HG03060 (cell line): Measurements from ENCODE around the gene CHST11.

Experiments used
- ATAC-seq: cut with Tn5 transposase; IDR thresholded peaks from one replicate; pipeline ENCODE4 v1.9.1; 2021; ENCODE audit warnings: low read depth, moderate number of reproducible peaks; ENCODE audit not compliant: unreplicated experiment

CHST11 gene

DNA sequence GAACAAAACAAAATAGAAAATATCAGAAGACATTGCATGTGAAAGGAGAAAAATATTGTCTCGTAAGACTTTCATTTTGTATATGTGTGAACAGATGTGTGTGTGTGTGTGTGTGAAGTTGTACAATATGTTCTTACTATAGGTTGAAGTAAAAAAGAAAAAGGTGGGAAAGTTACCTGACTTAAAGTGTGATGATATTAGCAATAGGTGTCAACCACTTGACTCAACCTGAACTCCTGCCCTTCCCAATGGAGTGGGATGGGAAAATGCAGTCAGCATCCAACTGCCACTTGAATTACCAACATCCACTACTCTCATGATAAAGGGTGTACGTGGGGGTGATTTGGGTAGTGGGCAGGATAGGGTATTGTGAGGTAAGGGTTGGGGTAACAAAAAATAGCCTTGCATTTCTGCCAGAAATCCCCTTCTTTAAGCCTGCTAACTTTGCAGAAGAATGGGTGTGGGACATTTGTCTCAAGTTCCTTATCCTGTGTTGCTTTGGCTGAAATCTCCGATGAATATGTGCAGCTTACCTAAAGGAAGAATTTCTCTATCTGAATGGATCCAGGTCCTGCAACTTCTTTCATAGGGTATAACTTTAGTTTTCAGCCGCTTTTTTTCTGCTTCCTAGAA, 181.6 kb downstream of the CHST11 start:
- no peak for ATAC-seq

DNA sequence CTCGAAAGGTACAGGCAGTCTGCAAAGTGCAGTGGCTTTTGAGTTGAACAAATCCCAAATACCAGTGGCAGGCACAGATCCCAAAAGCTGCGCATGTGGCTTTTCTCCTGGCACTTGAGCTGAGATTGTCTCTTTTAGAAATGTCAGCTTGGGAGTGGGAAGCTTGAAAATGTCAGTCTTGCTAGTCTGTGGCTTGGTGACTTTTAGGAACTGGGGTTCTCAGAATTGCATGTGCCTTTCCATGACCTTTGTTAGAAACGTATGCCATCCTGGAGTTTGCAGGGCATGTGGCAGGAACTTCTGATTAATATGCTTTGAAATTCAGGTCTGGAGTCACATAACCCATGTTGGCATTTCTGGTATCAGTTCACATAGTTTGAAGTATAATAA, 182.1 kb downstream of the CHST11 start:
- ATAC-seq: no peak

DNA sequence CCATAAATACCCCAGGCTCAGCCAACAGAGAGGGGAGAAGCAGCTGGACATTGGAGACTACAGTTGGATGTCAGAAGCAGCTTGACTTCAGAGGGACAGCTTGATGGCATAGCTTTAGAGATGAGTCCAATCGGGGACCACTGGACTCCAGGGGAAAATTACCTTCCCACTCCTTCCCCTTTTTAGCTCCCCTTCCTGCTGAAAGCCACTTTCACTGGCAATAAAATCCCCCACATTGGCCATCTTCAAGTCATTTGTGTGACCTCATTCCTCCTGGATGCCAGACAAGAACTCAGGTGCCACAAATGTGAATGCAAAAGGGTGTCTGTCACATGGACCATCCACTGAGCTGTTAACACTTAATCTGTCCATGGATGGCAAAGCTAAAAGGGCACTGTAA, 184.2 kb downstream of the CHST11 start:
- ATAC-seq: no peak

DNA sequence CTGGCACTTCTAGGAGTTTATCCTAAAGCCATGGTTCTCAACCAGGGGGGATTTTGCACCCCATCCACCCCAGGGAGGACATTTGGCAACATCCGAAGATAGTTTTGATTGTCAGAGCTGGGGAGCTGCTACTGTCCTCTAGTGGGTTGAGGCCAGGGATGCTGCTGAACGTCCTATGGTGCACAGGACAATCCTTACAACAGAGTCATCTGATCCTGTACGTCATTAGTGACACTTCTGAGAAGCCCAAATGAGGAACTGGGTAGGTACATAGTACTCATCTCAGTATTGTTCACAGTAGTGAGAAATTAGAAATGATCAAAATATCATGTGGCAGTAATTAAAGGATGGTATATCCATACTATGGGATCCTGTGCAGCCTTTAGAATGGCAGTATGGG, 185.1 kb downstream of the CHST11 start:
- ATAC-seq: peak; percentile 83

DNA sequence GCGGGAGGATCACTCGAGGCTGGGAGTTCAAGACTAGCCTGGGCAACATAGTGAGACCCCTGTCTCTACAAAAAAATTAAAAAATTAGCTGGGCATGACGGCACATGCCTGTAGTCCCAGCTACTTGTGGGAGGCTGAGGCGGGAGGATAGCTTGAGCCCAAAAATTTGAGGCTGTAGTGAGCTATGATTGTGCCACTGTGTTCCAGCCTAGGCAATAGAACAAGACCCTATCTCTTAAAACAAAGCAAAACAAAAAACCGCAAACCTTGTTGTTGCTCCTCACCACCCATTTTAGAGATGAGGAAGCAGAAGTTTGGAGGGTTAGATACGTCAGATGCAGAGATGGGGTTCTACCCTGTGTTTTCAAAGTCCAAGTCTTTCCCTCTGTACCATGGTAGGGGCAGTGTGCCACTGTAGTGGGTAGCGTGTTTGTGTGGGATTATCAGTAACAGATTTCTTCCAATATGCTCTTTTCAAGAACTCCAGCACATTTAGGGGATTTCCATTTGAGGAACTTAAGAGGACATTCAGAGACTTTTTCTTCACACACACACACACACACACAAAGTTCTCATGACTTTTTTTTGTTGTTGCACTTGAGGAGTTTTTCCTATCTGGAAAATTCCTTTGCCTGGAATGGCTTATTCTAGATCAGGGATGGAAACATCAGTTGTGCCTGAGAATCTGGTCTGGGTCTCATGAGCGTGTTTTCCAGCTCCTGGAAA, 186.5 kb downstream of the CHST11 start:
- no peak for ATAC-seq

DNA sequence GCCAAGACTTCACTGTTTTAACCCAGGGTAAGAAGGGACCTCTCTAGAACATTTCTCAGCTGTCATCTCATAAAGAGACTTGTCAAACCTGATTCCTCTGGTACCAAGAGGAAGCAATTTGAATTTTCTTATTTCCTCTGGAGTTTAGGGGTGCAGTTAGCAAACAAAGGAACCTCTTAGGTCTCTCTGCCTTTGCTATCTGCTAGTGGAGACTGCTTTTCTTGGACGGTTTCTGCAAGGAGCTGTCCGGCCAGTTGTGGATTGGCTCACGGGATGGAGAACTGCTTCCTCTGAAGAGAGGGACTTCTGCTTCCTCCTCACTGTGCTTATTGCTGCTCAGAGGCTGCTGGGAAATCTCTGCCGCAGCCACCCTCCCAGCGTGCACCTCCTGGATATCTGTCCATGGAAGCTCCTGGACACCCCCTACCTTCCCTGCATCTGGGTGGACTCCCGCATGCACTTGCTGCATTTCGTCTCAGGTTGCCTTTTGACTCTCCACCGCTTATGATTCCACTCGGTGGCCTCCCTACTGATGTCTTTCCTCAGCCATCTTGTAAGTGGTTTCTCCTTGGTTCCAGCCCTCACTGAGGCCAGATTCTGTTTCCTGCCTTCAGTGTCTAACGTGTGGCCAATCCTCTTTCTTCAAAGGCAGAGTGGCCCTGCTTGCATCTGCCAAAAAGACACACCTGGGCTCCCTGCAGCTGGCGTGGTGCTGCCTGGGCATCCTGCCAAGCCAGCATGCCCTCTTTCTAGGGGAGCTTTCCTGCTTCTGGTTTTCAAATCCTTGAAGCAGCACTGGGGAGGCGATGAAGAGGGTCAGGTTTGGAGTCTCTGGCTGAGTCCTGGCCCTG, 187.3 kb downstream of the CHST11 start:
- no peak for ATAC-seq

DNA sequence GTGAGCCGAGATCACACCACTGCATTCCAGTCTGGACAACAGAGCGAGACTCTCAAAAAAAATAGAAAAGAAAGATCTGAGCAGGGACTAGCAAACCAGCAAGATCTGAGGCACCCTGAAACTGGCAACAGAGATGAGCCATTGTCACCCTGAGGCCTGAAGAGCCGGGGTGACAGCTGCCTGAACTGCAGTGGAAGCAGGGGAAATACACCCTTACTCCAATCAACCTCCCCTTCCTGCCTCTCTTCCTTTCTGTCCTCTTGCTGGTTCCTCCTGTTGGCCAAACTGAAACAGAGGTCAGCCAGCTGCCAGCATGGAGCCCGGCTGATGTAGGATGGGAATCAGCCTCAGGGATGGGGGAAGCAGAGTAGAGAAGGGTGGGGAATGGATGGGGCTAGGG, 192.0 kb downstream of the CHST11 start:
- ATAC-seq: no peak

DNA sequence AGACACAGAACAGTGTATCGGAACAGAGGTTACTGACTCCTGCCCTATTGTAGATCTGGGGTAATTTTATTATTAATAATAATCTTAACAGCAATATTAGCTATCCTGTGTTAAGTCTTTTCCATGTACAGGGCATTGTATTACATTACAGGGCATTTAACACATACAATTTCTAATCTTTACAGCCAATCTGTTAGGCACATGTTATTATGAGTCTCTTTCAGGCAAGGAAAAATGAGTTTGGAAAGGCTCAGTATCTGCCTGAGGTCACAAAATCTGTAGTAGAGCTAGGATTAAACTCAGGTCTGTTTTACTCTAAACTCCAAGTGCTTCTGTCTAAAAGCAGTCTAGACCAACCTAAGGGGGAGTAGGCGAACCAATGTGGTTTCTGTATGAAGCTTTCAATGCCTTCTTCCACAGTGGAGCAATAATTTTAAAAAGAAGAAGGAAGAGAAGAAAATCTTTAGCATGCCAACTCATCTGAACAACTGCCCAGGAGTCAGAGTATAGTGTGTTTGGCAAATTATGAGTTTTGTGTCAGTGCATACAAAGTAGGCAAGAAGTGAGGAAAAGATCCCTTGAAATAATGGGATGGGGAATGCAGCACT, 192.6 kb downstream of the CHST11 start:
- ATAC-seq: no peak

DNA sequence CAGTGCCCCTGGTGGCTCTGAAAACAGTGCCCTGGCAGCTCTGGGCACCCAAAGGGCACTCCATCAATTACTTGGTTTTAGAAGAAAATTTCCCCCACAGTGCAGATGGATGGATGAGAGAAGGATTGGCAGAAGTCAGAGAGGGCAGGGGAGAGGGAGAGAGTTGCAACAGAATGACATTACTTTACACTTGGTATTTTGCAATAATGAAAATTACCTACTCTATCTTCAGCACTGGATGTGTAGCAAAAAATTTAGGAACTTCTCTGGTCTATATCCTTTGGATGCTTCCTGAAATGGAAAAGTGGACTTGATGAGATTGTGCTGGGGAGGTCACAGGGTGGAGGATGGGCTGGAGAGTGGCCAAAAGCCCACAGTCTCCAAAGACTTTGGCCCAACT, 193.2 kb downstream of the CHST11 start:
- no peak for ATAC-seq

DNA sequence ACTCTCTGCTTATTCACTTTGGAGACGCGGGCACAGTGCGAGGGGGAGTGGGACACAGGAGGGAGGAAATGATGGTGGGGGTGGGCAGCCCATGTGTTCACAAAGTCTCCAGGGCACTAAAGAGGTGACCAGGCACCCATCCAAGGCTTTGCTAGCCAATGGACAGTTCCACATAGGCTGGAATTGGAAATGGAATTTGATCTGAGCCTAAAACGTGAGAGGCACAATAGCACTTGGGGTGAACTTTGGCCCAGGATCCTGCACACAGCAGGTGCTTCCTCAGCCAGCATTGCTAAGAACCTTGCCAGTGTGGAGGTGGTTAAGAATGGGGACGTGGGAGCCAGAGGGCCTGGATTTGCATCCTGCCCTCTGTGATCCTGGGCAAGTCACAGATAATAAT, 193.8 kb downstream of the CHST11 start:
- ATAC-seq: no peak

DNA sequence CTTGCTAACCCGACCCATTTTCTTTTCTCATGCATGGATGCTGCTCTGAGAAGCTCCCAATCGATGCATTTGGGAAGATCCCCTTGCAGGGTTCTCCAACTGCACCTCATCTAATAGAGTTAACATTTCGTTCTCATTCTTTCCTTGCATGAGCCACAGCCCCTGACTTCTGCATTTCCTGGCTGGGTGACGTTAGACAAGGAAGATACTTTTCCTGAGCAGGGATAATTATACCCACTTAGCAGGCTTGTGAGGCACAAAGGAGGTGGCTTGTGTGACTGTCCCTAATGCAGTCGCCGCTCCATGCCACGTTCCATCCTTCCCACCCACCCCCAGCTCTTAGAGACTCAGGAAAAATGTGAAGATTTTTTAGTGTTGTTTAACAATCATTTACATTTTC, 195.1 kb downstream of the CHST11 start:
- no peak for ATAC-seq

DNA sequence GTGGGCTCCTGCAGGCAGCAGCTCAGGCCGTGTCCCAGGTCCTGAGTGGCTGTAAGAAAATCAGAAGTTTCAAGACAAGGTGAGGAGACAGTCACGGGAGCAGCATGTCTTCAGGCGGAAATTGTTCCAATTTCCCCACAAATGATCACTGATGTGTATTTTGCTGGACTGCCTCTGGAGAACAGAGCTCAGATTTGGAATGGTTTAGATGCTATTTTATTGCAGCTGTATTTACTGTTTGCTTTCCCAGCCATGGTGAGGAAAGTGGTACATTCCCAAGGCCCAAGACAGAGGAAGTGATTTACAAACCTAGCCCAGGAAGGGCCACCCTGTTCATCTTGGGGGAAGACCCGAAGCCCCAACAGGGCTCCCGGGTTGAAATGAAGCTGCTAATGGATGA, 195.6 kb downstream of the CHST11 start:
- no peak for ATAC-seq

DNA sequence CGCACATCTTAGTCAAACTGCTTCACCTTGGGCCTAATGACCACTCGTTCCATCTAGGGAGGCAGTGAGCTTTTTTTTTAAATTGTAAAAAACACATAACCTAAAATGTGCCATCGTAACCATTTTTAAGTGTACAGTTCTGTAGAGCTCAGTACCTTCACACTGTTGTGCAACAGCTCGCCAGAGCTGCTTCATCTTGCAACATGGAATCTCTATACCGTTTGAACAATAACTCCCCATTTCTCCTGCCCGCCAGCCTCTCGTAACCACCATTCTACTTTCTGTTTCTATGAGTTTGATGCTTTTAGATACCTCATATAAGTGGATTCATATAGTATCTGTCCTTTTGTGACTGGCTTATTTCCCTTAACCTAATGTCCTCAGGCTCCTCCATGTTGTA, 196.2 kb downstream of the CHST11 start:
- ATAC-seq: no peak

DNA sequence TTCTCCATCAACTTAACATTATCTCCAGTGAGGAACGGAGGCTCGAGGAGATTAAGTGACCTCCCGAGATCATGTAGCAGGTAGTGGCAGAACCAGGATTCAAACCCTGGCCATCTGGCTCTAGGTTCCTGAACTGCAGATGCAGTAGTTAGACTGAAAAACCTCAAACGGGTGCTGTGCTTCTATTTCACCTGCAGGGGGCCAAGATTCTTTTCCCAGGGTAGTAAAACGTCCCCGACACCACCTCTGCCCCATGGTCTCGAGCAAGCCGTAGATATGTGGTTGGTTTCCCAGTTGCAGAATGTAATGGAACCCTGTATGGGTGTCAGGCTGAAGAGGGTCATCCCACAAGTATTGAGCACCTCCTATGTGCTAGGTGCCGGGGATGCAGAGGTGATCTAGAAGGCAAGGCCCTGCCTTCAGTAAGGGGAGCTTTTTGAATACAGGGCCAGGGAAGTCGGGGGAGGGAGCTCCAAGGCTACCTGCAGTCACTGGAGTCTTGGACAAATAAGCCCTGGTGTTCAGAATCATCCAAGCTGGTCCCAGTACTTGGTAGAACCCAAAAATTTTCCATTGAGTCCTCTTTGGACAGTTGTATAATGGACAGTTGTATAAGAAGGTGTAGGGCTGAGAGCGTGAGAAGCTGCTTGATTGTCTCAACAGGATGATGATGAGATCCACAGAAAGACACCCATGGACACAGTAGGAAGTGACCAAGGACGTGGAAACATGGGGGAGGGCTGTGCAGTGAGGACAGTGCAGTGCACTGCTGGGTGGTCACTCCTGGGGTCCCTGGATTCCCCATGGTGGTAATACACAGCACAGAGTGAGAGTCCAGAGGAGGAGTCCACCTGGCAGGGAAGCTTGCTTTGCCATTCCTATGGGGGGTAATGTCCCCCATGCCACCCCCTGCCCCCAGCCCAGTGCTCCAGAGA, 197.2 kb downstream of the CHST11 start:
- no peak for ATAC-seq

DNA sequence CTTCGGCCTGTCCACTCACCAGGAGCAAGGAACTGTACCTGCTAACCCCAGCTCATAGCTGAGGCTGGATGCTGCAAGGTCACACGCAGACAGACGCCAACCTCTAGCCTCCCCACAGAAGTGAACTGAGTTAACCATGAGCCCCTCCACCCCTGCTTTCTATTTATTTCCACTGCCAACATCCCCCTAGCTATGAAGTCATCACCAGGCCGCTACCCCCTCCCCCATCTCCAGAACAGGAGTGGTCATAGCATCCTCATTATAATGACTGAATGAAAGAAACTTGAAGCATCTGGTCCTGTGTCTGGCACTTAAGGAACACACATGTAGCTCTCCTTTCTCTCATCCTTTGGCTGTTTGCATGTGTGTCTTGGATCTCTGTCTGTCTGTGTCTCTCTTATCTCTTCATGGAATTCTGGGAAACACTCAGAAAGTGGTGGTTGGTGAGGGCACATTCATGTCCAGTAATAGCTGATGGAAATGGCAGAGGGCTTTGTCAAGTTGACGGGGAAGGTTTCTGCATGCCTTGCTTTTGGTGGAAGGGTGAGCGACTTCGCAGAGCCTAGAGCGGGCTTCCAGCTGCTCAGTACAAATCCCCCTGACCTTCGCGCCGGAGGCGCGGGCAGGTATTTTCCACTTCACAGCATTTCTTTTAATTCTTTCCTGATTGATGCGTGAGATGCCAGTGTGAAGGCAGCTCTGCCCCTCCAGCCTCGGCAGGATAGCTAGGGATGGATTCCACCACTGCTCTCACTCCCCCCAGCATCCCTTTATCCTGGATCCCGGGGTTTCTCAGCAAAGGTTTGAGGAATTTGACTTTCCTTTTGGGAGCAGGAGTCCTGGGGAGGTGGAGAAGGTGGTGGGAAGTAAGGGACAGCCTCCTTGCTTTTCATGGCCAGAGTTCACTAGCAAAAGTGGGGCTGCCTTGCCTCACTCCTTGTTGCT, 198.2 kb downstream of the CHST11 start:
- ATAC-seq: no peak

DNA sequence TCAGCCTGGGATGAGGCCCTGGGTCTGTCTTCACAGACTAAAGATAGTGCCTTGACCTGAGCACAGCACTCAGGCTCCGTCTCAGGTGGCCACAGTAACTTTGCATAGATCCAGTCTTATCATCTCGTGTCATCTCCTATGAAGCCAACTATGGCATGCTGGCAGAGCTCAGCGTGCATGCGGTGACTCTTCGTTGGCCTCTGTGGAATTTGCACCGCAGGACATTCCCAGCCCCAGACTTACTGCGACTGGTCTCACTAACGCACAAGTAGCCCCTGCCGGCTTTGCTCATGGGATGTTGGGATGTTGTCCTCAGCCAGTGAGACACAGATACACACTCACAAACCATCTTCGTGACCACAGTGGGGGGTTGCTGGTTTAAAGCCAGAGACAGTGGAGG, 199.6 kb downstream of the CHST11 start:
- ATAC-seq: no peak

DNA sequence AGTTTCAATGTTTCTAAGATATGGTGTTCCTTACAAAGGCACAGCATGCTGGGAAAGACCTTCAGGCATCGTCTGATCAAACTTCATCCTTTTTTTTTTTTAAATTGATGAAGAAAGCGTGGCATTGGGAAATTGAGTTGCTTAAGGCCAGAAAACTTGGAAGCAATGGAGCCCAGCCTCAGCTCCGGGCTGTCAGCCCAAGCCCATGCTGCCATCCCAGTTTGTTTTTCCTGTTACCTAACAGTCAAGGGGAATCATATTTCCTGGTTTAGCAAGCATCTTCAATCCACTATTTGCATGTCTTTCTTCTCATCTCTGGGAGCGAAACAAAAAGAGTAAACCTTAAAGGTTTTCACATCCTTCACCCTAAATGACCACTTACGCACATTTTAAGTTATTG, 200.2 kb downstream of the CHST11 start:
- no peak for ATAC-seq

DNA sequence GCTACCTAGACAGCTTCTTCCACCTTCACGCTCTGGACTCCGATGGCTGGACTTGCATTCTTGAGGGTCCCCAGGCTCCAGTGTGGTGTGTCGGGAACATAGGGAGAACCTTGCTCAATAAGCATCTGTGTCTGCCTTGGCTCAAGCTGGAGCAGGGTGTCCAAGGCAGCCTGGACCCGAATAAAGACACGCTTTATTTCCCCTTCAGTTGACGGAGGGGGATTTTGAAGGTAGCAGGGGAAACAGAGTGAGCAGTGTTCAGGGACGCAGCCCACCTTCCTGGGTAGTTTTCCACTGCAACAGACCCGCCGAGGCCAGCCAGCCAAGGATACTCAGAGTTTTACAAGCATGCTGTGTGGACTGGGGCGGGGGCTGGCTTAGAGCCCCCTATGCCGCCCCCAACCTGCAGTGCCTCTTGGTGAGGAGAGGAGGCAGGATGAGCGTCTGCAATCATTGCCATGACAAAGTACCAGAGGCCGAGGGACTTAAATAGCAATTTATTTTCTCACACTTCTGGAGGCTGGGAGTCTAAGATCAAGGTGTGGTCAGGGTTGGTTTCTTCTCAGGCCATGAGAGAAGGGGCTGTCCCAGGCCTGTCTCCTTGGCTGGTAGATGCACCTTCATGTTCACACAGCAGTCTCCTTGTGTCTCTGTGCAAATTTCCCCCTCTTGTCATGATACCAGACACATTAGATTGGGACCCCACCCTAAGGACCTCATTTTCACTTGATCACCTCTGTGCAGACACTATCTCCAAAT, 201.2 kb downstream of the CHST11 start:
- ATAC-seq: no peak
